ENCODE measurements around the gene ZFYVE27.

ZFYVE27 gene

DNA sequence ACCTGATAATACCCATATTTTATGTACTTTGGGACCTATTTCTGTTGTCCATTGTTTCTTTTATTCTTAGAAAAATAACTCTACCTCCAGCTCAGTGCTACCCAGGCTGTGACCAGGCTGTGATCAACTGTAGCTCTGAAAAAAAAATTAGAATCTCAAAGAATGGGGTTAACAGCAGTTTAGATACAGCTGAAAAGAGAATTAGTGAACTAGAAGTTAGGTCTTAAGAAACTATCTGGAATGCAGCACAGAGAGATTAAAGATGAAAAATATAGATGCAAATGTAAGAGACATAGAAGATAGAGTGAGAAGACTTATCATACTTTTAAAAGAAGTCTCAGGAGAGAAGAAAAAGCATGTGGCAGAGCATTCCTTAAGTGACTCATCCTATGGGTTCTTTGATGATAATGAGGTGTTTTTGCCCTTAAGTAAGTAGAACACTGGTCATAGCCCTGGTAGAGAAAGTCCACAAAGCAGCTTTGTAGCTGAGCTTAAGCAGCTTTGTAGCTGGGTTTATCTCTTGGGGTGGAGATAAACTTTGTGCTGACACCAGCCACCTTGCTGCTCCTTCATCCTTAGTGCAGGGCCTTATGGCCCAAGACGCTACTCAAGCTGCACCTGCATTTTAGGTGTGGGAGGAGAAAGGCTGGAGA is 62.2 kb downstream of the ZFYVE27 start:
- DNase-seq: no peak

DNA sequence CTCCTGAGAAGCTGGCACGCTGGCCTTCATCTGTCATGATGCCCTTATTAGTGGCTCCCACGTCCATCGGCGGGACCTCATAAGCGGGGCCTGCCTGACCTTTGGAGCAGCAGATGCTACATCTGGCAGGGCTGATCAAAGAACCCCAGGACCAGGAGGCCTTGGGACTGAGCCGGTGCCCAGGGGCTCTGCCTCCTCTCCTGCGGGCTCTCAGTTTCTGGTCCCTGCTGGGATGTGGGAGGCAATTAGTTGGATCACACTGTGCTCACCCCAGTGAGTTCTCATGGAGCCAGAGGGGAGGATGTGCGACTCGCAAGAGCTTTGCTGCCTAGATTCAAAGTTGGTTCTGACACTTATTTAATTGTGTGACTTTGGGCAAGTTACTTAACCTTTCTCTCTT is 63.5 kb downstream of the ZFYVE27 start:
- DNase-seq: no peak

GRCh38 chr10:97801422-97801821 is 64.5 kb downstream of the ZFYVE27 start:
- no peak for DNase-seq

DNA sequence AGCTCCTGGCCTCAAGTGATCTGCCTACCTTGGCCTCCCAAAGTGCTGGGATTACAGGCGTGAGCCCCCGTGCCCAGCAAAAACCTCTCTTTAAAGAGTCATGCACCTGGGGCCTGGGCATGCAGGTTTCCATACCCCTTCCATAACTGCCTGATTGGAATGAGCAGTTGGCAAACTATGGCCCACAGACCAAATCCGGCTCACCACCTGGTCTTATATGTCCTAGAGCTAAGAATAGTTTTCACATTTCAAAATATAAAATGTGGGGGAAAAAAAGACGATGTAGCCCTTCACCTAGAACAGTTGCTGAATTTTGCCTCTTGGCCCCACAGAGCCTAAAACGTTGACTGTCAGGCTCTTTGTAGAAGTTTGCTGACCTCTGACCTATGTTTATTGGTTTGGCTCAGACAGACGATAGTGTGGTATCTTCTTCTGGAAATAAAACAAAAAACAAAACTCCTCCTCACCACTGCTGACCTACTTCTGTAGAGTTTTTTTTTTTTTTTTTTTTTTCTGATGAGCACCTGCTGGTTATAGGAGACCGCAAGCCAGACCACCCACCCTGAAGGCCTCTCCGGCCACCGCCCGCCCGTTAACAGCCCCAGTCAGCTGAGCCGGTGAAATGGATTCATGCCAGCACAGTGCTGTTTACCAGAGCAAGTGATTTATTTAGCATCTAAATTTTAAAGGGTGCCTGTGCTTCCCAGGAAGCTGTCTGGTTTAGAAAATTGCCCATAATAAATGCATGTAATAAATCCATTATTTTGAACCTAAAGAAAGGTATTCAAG is 68.4 kb downstream of the ZFYVE27 start:
- DNase-seq: no peak

GRCh38 chr10:97805949-97806348 is 69.0 kb downstream of the ZFYVE27 start:
- no peak for DNase-seq

- DNase-seq: no peak
These were observed 73.5 kb downstream of the ZFYVE27 start for GRCh38 chr10:97810446-97810845.
